AG04450 (cell line): ENCODE data around the gene GAPVD1. TPM values are rescaled to one million over a fixed set of nuclear protein-coding genes. Genes with fewer than 3 reads are reported as not detected.
A peak's percentile ranks its signal among the peaks of the same experiment; 100 is the strongest.

Experiments used
- CTCF ChIA-PET: fragments of 300-600, 350-600 bp; formaldehyde crosslinking; extraction: SDS; loops from one replicate; lab custom pipeline; 2022; ENCODE audit warnings: antibody characterized with exemption, inconsistent platforms; lab: Charles Lee
- POLR2A ChIA-PET: fragments of 350-600 bp; formaldehyde crosslinking; extraction: SDS; loops from one replicate; lab custom pipeline; 2021; ENCODE audit warnings: antibody characterized with exemption, inconsistent platforms; lab: Yijun Ruan, JAX
- DNase-seq: peaks from one replicate; pipeline ENCODE4 v3.0.0-alpha.2; 2011; ENCODE audit warnings: low read depth, low spot score
- H3K27ac ChIP-seq: one replicate; pipeline ENCODE4 v1.5.1; 2012; ENCODE audit warnings: low read depth, low read length, control low read depth
- H3K27me3 ChIP-seq: one replicate; pipeline ENCODE4 v1.6.0; 2012; ENCODE audit warnings: low read length; ENCODE audit not compliant: control insufficient read depth, insufficient read depth
- H3K4me3 ChIP-seq: 2 replicates; pipeline ENCODE4 v1.5.1; 2011; ENCODE audit warnings: mild to moderate bottlenecking, low read depth, low read length, control low read depth
- H3K9me3 ChIP-seq: 2 replicates; pipeline ENCODE4 v1.5.1; 2012; ENCODE audit warnings: low read length; ENCODE audit not compliant: control insufficient read depth, insufficient read depth
- polyA plus RNA-seq: library from polyadenylated mRNA; depleted of rRNA; stranded (reverse); fragments of >200 nt; gene quantifications from 2 replicates; pipeline ENCODE4 v1.2.3, GENCODE V29; 2011
- TF ChIP-seq, protein P1 (sequence below): IDR thresholded peaks from 2 replicates; pipeline ENCODE4 v1.5.1; 2011; ENCODE audit warnings: low read depth, low read length, control low read depth, inconsistent platforms

GAPVD1 gene
- polyA plus RNA-seq, 1 experiment: 25.8 TPM

DNA sequence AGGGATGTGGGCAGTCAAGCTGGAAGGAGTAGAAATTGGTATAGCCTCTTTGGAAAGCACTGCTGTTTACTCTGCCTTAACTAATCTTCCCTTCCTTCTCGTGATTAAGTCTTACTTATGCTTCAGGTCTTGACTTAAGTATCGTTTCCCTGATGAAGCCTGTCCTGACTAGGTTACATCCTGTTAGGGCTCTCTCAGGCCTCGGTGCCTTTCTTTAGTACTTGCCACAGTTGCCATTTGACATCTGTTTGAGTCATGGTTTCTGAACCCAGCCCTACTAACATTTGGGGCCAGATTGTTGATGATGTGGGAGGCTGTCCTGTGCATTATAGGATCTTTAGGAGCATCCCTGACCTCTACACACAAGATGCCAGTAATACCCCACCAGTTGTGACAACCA lies 94.4 kb downstream of the GAPVD1 start:
- ChIA-PET POLR2A (no interaction called here), CTCF (no interaction called here)
- Histone ChIP-seq H3K27me3 (no peaks in the 10 kb centered on the region), H3K27ac (no peak overlapping the region), H3K4me3 (no peak overlapping the region), H3K9me3 (no peaks in the 10 kb centered on the region; the same call in 1 of the 2 replicates)
- DNase-seq: no peak
- TF ChIP-seq, protein P1, sequence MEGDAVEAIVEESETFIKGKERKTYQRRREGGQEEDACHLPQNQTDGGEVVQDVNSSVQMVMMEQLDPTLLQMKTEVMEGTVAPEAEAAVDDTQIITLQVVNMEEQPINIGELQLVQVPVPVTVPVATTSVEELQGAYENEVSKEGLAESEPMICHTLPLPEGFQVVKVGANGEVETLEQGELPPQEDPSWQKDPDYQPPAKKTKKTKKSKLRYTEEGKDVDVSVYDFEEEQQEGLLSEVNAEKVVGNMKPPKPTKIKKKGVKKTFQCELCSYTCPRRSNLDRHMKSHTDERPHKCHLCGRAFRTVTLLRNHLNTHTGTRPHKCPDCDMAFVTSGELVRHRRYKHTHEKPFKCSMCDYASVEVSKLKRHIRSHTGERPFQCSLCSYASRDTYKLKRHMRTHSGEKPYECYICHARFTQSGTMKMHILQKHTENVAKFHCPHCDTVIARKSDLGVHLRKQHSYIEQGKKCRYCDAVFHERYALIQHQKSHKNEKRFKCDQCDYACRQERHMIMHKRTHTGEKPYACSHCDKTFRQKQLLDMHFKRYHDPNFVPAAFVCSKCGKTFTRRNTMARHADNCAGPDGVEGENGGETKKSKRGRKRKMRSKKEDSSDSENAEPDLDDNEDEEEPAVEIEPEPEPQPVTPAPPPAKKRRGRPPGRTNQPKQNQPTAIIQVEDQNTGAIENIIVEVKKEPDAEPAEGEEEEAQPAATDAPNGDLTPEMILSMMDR: no peak

DNA sequence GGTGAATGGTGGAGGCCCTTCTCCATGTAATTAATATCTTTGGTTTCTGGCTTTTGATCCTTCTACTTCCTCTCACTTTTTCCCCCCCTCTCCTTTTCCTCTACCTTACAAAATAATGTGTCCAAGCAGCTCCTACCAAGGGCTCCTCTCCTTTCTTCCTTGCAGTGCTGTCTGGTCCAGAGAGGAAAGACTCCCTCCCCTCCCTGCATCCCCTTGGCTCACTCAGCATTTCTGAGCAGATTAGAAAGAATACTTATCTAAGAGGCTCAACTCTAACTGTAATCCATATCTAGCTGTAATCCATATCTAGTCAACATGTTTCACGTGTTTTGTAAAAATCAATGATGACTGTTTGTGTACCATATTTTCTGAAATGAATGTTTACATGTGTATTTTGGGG lies 97.4 kb downstream of the GAPVD1 start:
- H3K27me3 ChIP-seq: no peaks in the 10 kb centered on the region
- DNase-seq: no peak
- no peak overlapping the region for H3K4me3 ChIP-seq
- ChIA-PET CTCF (no interaction called here), POLR2A (no interaction called here)
- no peaks in the 10 kb centered on the region for H3K9me3 ChIP-seq
- H3K27ac ChIP-seq: no peak overlapping the region
- TF ChIP-seq, protein P1: no peak

DNA sequence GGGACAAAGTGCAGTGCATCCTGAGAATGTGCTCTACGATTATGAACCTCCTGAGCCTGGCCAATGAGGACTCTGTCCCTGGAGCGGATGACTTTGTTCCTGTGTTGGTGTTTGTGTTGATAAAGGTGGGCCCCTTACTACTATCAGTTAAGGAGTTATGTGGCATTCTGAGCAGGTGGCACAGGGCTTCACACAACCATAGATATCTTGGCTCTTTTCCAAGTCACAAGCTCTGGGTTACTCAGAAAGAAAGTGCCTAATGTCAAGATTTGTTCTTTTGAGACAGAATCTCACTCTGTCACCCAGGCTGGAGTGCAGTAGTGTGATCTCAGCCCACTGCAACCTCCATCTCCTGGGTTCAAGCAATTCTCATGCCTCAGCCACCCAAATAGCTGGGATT lies 99.0 kb downstream of the GAPVD1 start:
- no peak overlapping the region for H3K4me3 ChIP-seq
- TF ChIP-seq, protein P1: no peak
- ChIA-PET POLR2A (no interaction called here), CTCF (interaction anchor here (0.7 to 3.1 kb wide), 2 partner anchors 18 to 105 kb away, joined by 3 to 18 read pairs; no protein-coding TSS in a partner anchor)
- no peak for DNase-seq
- no peaks in the 10 kb centered on the region for H3K9me3 ChIP-seq
- no peaks in the 10 kb centered on the region for H3K27me3 ChIP-seq
- H3K27ac ChIP-seq: no peak overlapping the region

DNA sequence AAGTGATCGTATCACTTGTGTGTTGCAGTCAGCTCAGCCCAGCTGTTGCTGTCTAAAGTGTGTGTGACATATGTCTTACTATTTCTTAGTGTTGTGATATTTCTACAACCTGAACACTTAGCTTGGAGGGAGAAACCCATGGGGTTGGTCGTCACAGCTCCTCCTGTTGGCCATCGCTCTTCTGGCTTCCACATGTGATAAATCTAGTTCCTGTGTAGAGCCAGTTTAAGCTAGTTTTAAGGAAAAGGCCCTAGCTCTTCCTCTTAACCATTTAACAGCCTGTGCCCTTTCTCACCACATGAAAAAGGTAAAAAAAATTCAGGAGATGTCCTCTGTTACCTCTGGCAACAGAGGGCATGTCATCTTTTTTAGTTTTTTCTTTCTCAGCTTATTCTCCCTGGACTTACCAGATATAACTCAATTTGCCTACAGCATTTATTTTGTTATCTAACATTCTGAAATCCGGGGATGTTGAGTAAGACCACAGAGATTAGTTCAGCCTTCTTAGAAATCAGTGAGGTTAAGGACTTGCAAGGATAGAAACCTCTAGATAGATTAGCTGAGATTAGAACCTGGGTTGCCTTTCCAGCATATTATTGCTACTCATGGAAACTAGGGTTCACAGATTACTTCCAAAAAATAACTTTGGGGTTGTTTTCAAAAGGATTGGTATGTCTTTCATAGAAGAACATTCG lies 100.4 kb downstream of the GAPVD1 start:
- Histone ChIP-seq H3K27ac (no peak overlapping the region), H3K27me3 (no peaks in the 10 kb centered on the region), H3K9me3 (no peaks in the 10 kb centered on the region), H3K4me3 (no peak overlapping the region)
- no peak for DNase-seq
- TF ChIP-seq, protein P1: peak; percentile 43
- ChIA-PET POLR2A (interaction anchor here (0.6 kb wide), 1 partner anchor 395 kb away, joined by 3 read pairs; no protein-coding TSS in a partner anchor), CTCF (interaction anchor here (1.1 to 3.1 kb wide), 5 partner anchors 13 to 106 kb away, joined by 3 to 21 read pairs (median 4); no protein-coding TSS in a partner anchor)

DNA sequence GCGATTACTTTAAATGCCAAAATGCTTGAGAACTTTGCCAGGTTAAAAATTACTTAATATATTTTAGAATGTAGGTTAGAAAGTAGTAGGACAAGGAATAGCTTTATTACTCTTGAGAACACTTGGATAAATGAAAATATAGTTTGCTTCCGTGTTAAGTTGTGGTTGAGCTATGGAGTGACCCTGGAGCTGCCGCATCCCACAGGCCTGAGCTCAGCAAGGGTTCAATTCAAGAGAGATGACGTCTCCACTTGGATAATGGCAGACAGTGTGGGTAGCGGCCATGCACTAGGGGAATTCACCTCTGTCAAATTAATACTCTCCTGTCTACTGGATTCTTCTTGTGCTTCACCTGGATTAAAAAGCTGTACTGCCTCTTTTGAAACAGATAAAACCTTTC lies 105.0 kb downstream of the GAPVD1 start:
- H3K27me3 ChIP-seq: no peaks in the 10 kb centered on the region
- no peak overlapping the region for H3K4me3 ChIP-seq
- TF ChIP-seq, protein P1: no peak
- no peaks in the 10 kb centered on the region for H3K9me3 ChIP-seq
- no peak for DNase-seq
- ChIA-PET POLR2A (interaction anchor here (0.6 kb wide), 1 partner anchor 316 kb away, joined by 9 read pairs; no protein-coding TSS in a partner anchor), CTCF (no interaction called here)
- no peak overlapping the region for H3K27ac ChIP-seq
